Stimulated activated naive CD8-positive, alpha-beta T cell treated with anti-CD3 and anti-CD28 coated beads, Interleukin-15, amount 100 ng/mL, for 72 hours (primary cell): Measurements from ENCODE around the gene CHST11.

Experiments
- ATAC-seq: fragments of 150-1000 bp; cut with Tn5 transposase; 2 replicates; pipeline ENCODE4 v1.10.0; 2021; ENCODE audit warnings: mild to moderate bottlenecking, moderate library complexity
- DNase-seq, 2 donors: peaks; one replicate each; pipeline ENCODE4 v3.0.0; 2021 to 2022
- H3K27ac Mint-ChIP-seq, 2 donors: one replicate each; pipeline ENCODE4 v1.8.0; 2022; ENCODE audit warnings: mild to moderate bottlenecking in 2 of 2, mixed read lengths in 2 of 2, moderate library complexity in 2 of 2
- H3K27me3 Mint-ChIP-seq: one replicate; pipeline ENCODE4 v1.8.0; 2022; ENCODE audit warnings: mixed read lengths
- H3K4me1 Mint-ChIP-seq: one replicate; pipeline ENCODE4 v1.8.0; 2022; ENCODE audit warnings: mild to moderate bottlenecking, mixed read lengths
- H3K4me3 Mint-ChIP-seq, 2 donors: one replicate each; pipeline ENCODE4 v1.8.0; 2022; ENCODE audit warnings: mild to moderate bottlenecking in 2 of 2, mixed read lengths in 2 of 2, moderate library complexity in 1 of 2
- H3K9me3 Mint-ChIP-seq, 2 donors: one replicate each; pipeline ENCODE4 v1.8.0; 2022; ENCODE audit warnings: mixed read lengths in 2 of 2

Gene CHST11

GRCh38 chr12:104588047-104588920 lies 131.5 kb downstream of the CHST11 start:
- H3K4me3 Mint-ChIP-seq: no peak overlapping the region
- DNase-seq: no peak
- peaks cover 23% of the 10 kb centered on the region for H3K4me1 Mint-ChIP-seq
- H3K27me3 Mint-ChIP-seq: no peaks in the 10 kb centered on the region
- no peak overlapping the region for H3K27ac Mint-ChIP-seq
- peaks cover 11 to 13% of the 10 kb centered on the region in 2 donors for H3K9me3 Mint-ChIP-seq
- ATAC-seq: no peak

GRCh38 chr12:104588921-104589590 lies 132.3 kb downstream of the CHST11 start:
- H3K9me3 Mint-ChIP-seq: peaks cover 11 to 13% of the 10 kb centered on the region in 2 donors
- ATAC-seq (no peak), DNase-seq (no peak)
- H3K27ac Mint-ChIP-seq: no peak overlapping the region
- H3K27me3 Mint-ChIP-seq: no peaks in the 10 kb centered on the region
- H3K4me1 Mint-ChIP-seq: peaks cover 15% of the 10 kb centered on the region
- no peak overlapping the region for H3K4me3 Mint-ChIP-seq

- DNase-seq: no peak
- Mint-ChIP-seq H3K27ac (no peak overlapping the region), H3K27me3 (no peaks in the 10 kb centered on the region), H3K9me3 (peaks cover 11 to 13% of the 10 kb centered on the region in 2 donors), H3K4me1 (peaks cover 17% of the 10 kb centered on the region), H3K4me3 (no peak overlapping the region)
- no peak for ATAC-seq
Observed at GRCh38 chr12:104590022-104590421, 133.3 kb downstream of the CHST11 start.

- peaks cover 8% of the 10 kb centered on the region for H3K4me1 Mint-ChIP-seq
- no peak for ATAC-seq
Observed at GRCh38 chr12:104591257-104591885, 134.6 kb downstream of the CHST11 start.

GRCh38 chr12:104593482-104593881 lies 136.7 kb downstream of the CHST11 start:
- no peak for ATAC-seq
- peaks cover 11 to 13% of the 10 kb centered on the region in 2 donors for H3K9me3 Mint-ChIP-seq
- peaks cover 4% of the 10 kb centered on the region for H3K4me1 Mint-ChIP-seq
- H3K4me3 Mint-ChIP-seq: no peak overlapping the region
- DNase-seq: no peak
- no peaks in the 10 kb centered on the region for H3K27me3 Mint-ChIP-seq
- H3K27ac Mint-ChIP-seq: no peak overlapping the region

More at GRCh38 chr12:104591257-104591885, 134.6 kb downstream of the CHST11 start:
- peak overlapping the region; percentile 10 to 55 for H3K27ac Mint-ChIP-seq
- no peak overlapping the region for H3K4me3 Mint-ChIP-seq
- H3K9me3 Mint-ChIP-seq: peaks cover 11 to 13% of the 10 kb centered on the region in 2 donors
- DNase-seq: no peak
- H3K27me3 Mint-ChIP-seq: no peaks in the 10 kb centered on the region

- no peak for DNase-seq
- no peaks in the 10 kb centered on the region for H3K27me3 Mint-ChIP-seq
- ATAC-seq: no peak
- H3K27ac Mint-ChIP-seq: peak overlapping the region in 1 of 2 donors; percentile 9
- no peaks in the 10 kb centered on the region for H3K9me3 Mint-ChIP-seq
- H3K4me3 Mint-ChIP-seq: no peak overlapping the region
- H3K4me1 Mint-ChIP-seq: peaks cover 4% of the 10 kb centered on the region
Observed at GRCh38 chr12:104596134-104596799, 139.5 kb downstream of the CHST11 start.

GRCh38 chr12:104596898-104597843 lies 140.4 kb downstream of the CHST11 start:
- Mint-ChIP-seq H3K9me3 (no peaks in the 10 kb centered on the region), H3K4me3 (no peak overlapping the region), H3K4me1 (peaks cover 4% of the 10 kb centered on the region), H3K27ac (peak overlapping the region; percentile 40 to 80), H3K27me3 (no peaks in the 10 kb centered on the region)
- no peak for ATAC-seq
- no peak for DNase-seq

GRCh38 chr12:104598342-104599271 lies 141.9 kb downstream of the CHST11 start:
- H3K27me3 Mint-ChIP-seq: no peaks in the 10 kb centered on the region
- H3K4me3 Mint-ChIP-seq: no peak overlapping the region
- peaks cover 11% of the 10 kb centered on the region for H3K4me1 Mint-ChIP-seq
- H3K27ac Mint-ChIP-seq: peak overlapping the region in 1 of 2 donors; percentile 26
- H3K9me3 Mint-ChIP-seq: no peaks in the 10 kb centered on the region
- no peak for ATAC-seq
- DNase-seq: no peak

GRCh38 chr12:104599272-104600035 lies 142.7 kb downstream of the CHST11 start:
- ATAC-seq (no peak), DNase-seq (no peak)
- Mint-ChIP-seq H3K4me1 (peaks cover 18% of the 10 kb centered on the region), H3K4me3 (no peak overlapping the region), H3K27me3 (no peaks in the 10 kb centered on the region), H3K9me3 (no peaks in the 10 kb centered on the region), H3K27ac (no peak overlapping the region)

GRCh38 chr12:104600036-104600712 lies 143.4 kb downstream of the CHST11 start:
- ATAC-seq: no peak

GRCh38 chr12:104600790-104601739 lies 144.3 kb downstream of the CHST11 start:
- no peak for DNase-seq
- Mint-ChIP-seq H3K4me3 (no peak overlapping the region), H3K27me3 (no peaks in the 10 kb centered on the region), H3K27ac (peak overlapping the region in 1 of 2 donors; percentile 25), H3K9me3 (no peaks in the 10 kb centered on the region), H3K4me1 (peaks cover 21% of the 10 kb centered on the region)
- ATAC-seq: no peak

More at GRCh38 chr12:104600036-104600712, 143.4 kb downstream of the CHST11 start:
- Mint-ChIP-seq H3K4me1 (peaks cover 21% of the 10 kb centered on the region), H3K27me3 (no peaks in the 10 kb centered on the region), H3K9me3 (no peaks in the 10 kb centered on the region), H3K27ac (peak overlapping the region in 1 of 2 donors; percentile 25), H3K4me3 (no peak overlapping the region)
- no peak for DNase-seq

GRCh38 chr12:104602406-104602805 lies 145.7 kb downstream of the CHST11 start:
- Mint-ChIP-seq H3K27me3 (no peaks in the 10 kb centered on the region), H3K4me1 (peaks cover 24% of the 10 kb centered on the region), H3K4me3 (no peak overlapping the region), H3K27ac (no peak overlapping the region), H3K9me3 (no peaks in the 10 kb centered on the region)
- no peak for ATAC-seq
- DNase-seq: no peak
